HCT116 (cell line): ENCODE measurements around the gene ZNF592.

Experiments
- CBX3 ChIP-seq: IDR thresholded peaks from 2 replicates; pipeline ENCODE4 v1.6.1; 2012; ENCODE audit warnings: low read depth
- EZH2 ChIP-seq: fragments of 200-600 bp; sonication (generic); IDR thresholded peaks from 2 replicates; pipeline ENCODE4 v1.6.1; 2017; ENCODE audit warnings: antibody characterized with exemption, mixed run types
- POLR2A ChIP-seq: IDR thresholded peaks from 2 replicates; pipeline ENCODE4 v1.7.0; 2011; ENCODE audit warnings: borderline replicate concordance; ENCODE audit not compliant: insufficient read depth, insufficient read length; ENCODE audit errors: extremely low read depth
- SP1 ChIP-seq: IDR thresholded peaks from 2 replicates; pipeline ENCODE4 v1.6.1; 2012; ENCODE audit warnings: low read depth
- TF ChIP-seq, protein P1 (sequence below), 3 experiments: fragments of 200-600 bp in 1 of 3; sonication (generic) in 1 of 3; IDR thresholded peaks in 2 of 3; conservative IDR thresholded peaks in 1 of 3; 2 replicates each; pipeline ENCODE4 v1.5.1; 2012 to 2017; ENCODE audit warnings: low read depth in 2 of 3, low read length in 2 of 3, antibody characterized with exemption in 1 of 3, borderline replicate concordance in 1 of 3, control low read depth in 1 of 3, mild to moderate bottlenecking in 1 of 3, mixed read lengths in 1 of 3, mixed run types in 1 of 3, moderate library complexity in 1 of 3; ENCODE audit not compliant: insufficient read depth in 1 of 3

DNA sequence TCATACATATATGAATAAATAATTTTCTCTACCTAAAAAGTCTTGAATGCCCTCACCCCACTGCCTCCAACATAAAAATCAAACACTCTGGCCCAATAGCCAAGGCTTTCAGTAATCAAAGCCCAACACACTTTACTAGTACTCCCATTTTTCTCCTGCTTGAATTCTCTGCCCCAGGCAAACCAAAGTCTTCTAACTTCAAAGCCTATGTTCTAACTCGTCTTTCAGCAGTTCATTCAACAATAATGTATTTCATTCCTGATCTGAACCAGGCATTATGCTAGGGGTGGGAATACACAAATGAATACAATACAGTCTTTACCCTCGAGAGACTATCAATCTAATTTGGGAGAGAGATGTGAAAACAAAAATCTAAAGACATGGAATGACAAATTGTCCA is 11.4 kb upstream of the ZNF592 start:
- TF ChIP-seq, protein P1, sequence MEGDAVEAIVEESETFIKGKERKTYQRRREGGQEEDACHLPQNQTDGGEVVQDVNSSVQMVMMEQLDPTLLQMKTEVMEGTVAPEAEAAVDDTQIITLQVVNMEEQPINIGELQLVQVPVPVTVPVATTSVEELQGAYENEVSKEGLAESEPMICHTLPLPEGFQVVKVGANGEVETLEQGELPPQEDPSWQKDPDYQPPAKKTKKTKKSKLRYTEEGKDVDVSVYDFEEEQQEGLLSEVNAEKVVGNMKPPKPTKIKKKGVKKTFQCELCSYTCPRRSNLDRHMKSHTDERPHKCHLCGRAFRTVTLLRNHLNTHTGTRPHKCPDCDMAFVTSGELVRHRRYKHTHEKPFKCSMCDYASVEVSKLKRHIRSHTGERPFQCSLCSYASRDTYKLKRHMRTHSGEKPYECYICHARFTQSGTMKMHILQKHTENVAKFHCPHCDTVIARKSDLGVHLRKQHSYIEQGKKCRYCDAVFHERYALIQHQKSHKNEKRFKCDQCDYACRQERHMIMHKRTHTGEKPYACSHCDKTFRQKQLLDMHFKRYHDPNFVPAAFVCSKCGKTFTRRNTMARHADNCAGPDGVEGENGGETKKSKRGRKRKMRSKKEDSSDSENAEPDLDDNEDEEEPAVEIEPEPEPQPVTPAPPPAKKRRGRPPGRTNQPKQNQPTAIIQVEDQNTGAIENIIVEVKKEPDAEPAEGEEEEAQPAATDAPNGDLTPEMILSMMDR (IDR thresholded peaks at IDR 0.05 in 2 of 3, conservative IDR thresholded peaks at IDR 0.05 in 1 of 3; ENCODE audit: borderline replicate concordance in 1 of 3, insufficient read depth in 1 of 3, low read depth in 2 of 3, low read length in 2 of 3), result no peak
- no peak for TF ChIP-seq SP1
- TF ChIP-seq POLR2A, result no peak
- TF ChIP-seq EZH2, result no peak
- TF ChIP-seq CBX3, result no peak
